DND-41 (cell line): ENCODE data around the gene HOXD10.

ENCODE experiments used
- ATAC-seq: fragments of 200-7000 bp; cut with Tn5 transposase; 3 replicates; pipeline ENCODE4 v1.9.1; 2021; ENCODE audit warnings: low read depth; ENCODE audit not compliant: insufficient read depth
- DNase-seq: peaks from one replicate; pipeline ENCODE4 v3.0.0-alpha.2; 2020
- H2AFZ ChIP-seq: 2 replicates; pipeline ENCODE4 v1.6.0; 2012; ENCODE audit warnings: low read depth, low read length
- H3K27ac ChIP-seq: 2 replicates; pipeline ENCODE4 v1.5.1; 2012; ENCODE audit warnings: low read length, inconsistent platforms
- H3K27me3 ChIP-seq: fragments of 200-600 bp; sonication (generic); 2 replicates; pipeline ENCODE4 v1.6.0; 2012; ENCODE audit warnings: low read length, mild to moderate bottlenecking, inconsistent platforms; ENCODE audit not compliant: insufficient read depth, poor library complexity
- H3K36me3 ChIP-seq: 2 replicates; pipeline ENCODE4 v1.5.1; 2012; ENCODE audit warnings: low read length, inconsistent platforms; ENCODE audit not compliant: insufficient read depth
- H3K4me1 ChIP-seq: 2 replicates; pipeline ENCODE4 v1.5.1; 2012; ENCODE audit warnings: mild to moderate bottlenecking, low read length; ENCODE audit not compliant: insufficient read depth
- H3K4me2 ChIP-seq: 2 replicates; pipeline ENCODE4 v1.6.0; 2012; ENCODE audit warnings: mild to moderate bottlenecking, moderate library complexity, low read length, inconsistent platforms; ENCODE audit not compliant: insufficient read depth
- H3K4me3 ChIP-seq, 2 experiments: fragments of 200-600 bp in 1 of 2; shearing (Covaris generic) in 1 of 2; 2 replicates each; pipeline ENCODE4 v1.5.1; 2012 to 2016; ENCODE audit warnings: inconsistent platforms in 2 of 2, low read length in 2 of 2, mild to moderate bottlenecking in 2 of 2, low read depth in 1 of 2, moderate library complexity in 1 of 2
- H3K79me2 ChIP-seq: 2 replicates; pipeline ENCODE4 v1.6.0; 2012; ENCODE audit warnings: low read length, inconsistent platforms; ENCODE audit not compliant: insufficient read depth
- H3K9ac ChIP-seq: 2 replicates; pipeline ENCODE4 v1.6.0; 2012; ENCODE audit warnings: low read depth, mild to moderate bottlenecking, inconsistent platforms, low read length, moderate library complexity
- H3K9me3 ChIP-seq: 2 replicates; pipeline ENCODE4 v1.5.1; 2012; ENCODE audit warnings: low read length, moderate library complexity, mild to moderate bottlenecking, inconsistent platforms; ENCODE audit not compliant: insufficient read depth, severe bottlenecking
- H4K20me1 ChIP-seq: 2 replicates; pipeline ENCODE4 v1.6.0; 2012; ENCODE audit warnings: low read length; ENCODE audit not compliant: insufficient read depth
- EZH2 ChIP-seq: IDR thresholded peaks from 3 replicates; pipeline ENCODE4 v1.6.1; 2012; ENCODE audit warnings: borderline replicate concordance, low read depth, mild to moderate bottlenecking, moderate library complexity, low read length, inconsistent platforms; ENCODE audit not compliant: severe bottlenecking
- TF ChIP-seq, protein P1 (sequence below): IDR thresholded peaks from 2 replicates; pipeline ENCODE4 v1.5.1; 2012; ENCODE audit warnings: borderline replicate concordance, low read length, moderate library complexity, mild to moderate bottlenecking; ENCODE audit not compliant: poor library complexity, severe bottlenecking; ENCODE audit errors: extremely low read depth

The HOXD10 gene

DNA sequence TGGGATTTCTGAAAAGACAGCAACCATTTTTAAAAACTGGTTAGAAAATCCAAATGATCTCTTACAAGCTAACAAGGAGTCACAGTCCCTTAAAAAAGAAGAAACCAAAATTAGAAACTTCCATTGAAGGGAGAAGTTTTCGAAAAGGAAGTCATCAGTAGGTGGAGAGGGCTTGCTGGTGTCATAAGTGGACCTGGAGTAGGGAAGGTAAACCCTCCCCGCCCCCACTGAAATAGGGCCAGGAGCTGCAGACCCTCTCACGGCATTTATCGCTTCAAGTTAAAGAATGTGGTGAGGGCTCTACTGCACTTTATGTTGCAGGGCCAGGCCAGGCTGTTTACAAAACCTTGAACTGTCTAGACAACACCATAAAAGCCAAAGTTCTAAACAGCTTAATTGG lies 6.6 kb upstream of the HOXD10 start:
- Histone ChIP-seq H3K27ac (no peak overlapping the region), H3K4me1 (no peaks in the 10 kb centered on the region), H3K9me3 (no peaks in the 10 kb centered on the region), H3K4me2 (no peak overlapping the region), H2AFZ (no peak overlapping the region), H3K4me3 (no peak overlapping the region), H3K27me3 (no peaks in the 10 kb centered on the region), H3K36me3 (no peaks in the 10 kb centered on the region), H3K79me2 (no peaks in the 10 kb centered on the region), H4K20me1 (no peaks in the 10 kb centered on the region), H3K9ac (no peak overlapping the region)
- TF ChIP-seq EZH2 = no peak
- TF ChIP-seq, protein P1, sequence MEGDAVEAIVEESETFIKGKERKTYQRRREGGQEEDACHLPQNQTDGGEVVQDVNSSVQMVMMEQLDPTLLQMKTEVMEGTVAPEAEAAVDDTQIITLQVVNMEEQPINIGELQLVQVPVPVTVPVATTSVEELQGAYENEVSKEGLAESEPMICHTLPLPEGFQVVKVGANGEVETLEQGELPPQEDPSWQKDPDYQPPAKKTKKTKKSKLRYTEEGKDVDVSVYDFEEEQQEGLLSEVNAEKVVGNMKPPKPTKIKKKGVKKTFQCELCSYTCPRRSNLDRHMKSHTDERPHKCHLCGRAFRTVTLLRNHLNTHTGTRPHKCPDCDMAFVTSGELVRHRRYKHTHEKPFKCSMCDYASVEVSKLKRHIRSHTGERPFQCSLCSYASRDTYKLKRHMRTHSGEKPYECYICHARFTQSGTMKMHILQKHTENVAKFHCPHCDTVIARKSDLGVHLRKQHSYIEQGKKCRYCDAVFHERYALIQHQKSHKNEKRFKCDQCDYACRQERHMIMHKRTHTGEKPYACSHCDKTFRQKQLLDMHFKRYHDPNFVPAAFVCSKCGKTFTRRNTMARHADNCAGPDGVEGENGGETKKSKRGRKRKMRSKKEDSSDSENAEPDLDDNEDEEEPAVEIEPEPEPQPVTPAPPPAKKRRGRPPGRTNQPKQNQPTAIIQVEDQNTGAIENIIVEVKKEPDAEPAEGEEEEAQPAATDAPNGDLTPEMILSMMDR = no peak
- ATAC-seq = no peak
- no peak for DNase-seq

DNA sequence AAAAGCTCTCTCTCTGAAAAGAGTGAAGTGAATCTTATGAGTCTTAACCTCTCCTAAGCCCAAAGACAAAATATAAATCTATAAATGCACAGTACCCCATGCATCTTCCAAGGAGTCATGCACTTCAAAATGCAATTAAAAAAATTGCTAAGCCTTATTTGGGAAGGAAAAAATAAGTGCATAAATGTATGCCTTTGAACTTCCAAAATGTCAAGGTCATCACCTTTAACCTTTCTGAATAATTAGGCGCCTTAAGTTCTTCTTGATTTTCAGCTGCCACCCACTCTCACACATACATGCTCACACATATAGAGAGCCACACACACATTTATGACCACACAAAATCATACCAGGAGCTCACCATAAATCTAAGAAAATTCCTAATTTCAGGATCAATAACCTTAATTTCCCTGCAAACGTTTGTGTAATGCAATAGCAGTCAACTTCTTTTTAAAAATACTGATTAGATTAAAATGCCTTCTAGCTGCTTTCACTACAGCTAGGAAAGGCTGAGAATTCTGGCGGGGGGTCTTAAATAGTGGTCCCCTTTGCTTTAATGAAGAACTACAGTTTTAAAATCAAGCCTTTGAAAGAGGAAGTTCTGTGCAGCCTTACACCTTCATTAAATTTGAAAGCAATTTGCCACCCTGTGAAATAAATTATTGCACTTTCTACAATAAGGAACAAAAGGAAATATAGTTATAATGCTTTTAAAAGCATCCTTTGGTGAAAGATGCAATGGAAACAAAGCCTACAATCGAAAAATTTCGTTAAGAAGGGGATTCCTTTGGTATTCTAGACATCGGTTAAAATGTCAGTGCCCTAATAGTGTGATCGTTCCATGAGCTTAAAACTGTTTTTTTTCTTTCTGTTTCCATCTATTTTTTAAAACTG lies 5.9 kb upstream of the HOXD10 start:
- Histone ChIP-seq H3K9me3 (no peaks in the 10 kb centered on the region), H3K27ac (no peak overlapping the region), H3K9ac (no peak overlapping the region), H3K79me2 (no peaks in the 10 kb centered on the region), H4K20me1 (no peaks in the 10 kb centered on the region), H3K4me2 (no peak overlapping the region), H2AFZ (no peak overlapping the region), H3K27me3 (no peaks in the 10 kb centered on the region), H3K36me3 (no peaks in the 10 kb centered on the region), H3K4me1 (no peaks in the 10 kb centered on the region), H3K4me3 (no peak overlapping the region)
- DNase-seq (no peak), ATAC-seq (no peak)
- TF ChIP-seq, protein P1 = no peak
- TF ChIP-seq EZH2 = no peak

DNA sequence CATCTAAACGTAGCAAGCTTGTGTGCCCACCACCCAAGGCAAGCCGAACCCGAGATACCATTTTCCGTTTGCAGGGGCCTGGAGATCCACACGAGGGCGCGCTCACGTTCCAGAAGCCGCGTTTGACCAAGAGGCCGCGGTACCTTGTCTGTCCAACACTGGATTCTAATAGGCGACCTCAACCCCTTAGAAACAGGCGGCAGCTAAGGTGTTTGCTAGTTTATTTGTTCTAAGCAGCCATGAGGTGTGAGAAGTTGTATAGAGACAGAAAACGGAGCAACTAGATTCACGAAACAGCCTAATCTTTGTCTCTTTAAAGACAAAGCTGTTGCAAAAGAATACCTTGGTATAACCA lies 5.3 kb upstream of the HOXD10 start:
- no peak overlapping the region for H3K4me2 ChIP-seq
- no peak overlapping the region for H3K9ac ChIP-seq
- H3K9me3 ChIP-seq = no peaks in the 10 kb centered on the region
- H3K4me1 ChIP-seq = no peaks in the 10 kb centered on the region
- no peak overlapping the region for H2AFZ ChIP-seq
- H3K27me3 ChIP-seq = no peaks in the 10 kb centered on the region
- no peaks in the 10 kb centered on the region for H3K36me3 ChIP-seq
- no peaks in the 10 kb centered on the region for H4K20me1 ChIP-seq
- no peak for DNase-seq
- no peak overlapping the region for H3K4me3 ChIP-seq
- H3K79me2 ChIP-seq = no peaks in the 10 kb centered on the region
- ATAC-seq = no peak
- TF ChIP-seq, protein P1 = no peak
- no peak for TF ChIP-seq EZH2
- H3K27ac ChIP-seq = no peak overlapping the region
